K562 (cell line): ENCODE data around the gene COLQ. TPM values are rescaled to one million over a fixed set of nuclear protein-coding genes. Genes with fewer than 3 reads are reported as not detected.

Experiments
- ARID1B ChIP-seq: fragments of 450-650 bp; IDR thresholded peaks from 2 replicates; pipeline ENCODE4 v1.6.1; 2016; ENCODE audit warnings: antibody characterized with exemption, mild to moderate bottlenecking, inconsistent platforms
- CEBPB ChIP-seq: fragments of 450-650 bp; IDR thresholded peaks from 2 replicates; pipeline ENCODE4 v1.6.1; 2016; ENCODE audit warnings: missing genetic modification characterization, missing compliant biosample characterization
- ETS2 ChIP-seq: IDR thresholded peaks from 2 replicates; pipeline ENCODE4 v1.6.1; 2016; ENCODE audit warnings: borderline replicate concordance, missing genetic modification characterization, mild to moderate bottlenecking, moderate library complexity, missing compliant biosample characterization; ENCODE audit not compliant: poor library complexity, severe bottlenecking
- ETV6 ChIP-seq, 3 experiments: fragments of 150-350 bp in 1 of 3; sonication (generic) in 1 of 3; formaldehyde crosslinking in 1 of 3; IDR thresholded peaks; 2 replicates each; pipeline versions ENCODE4 v1.6.1 to v1.8.0; 2014 to 2022; ENCODE audit warnings: borderline replicate concordance in 2 of 3, low read depth in 2 of 3, antibody characterized with exemption in 1 of 3, low read length in 1 of 3, mild to moderate bottlenecking in 1 of 3, missing genetic modification reagents in 1 of 3
- FOXK2 ChIP-seq, 2 experiments: fragments of 450-650 bp; IDR thresholded peaks in 1 of 2; conservative IDR thresholded peaks in 1 of 2; 2 replicates each; pipeline ENCODE4 v1.6.1; 2016; ENCODE audit warnings: low read depth in 2 of 2, mild to moderate bottlenecking in 1 of 2
- GTF3C2 ChIP-seq: IDR thresholded peaks from 3 replicates; pipeline ENCODE4 v1.6.1; 2011; ENCODE audit warnings: borderline replicate concordance, mild to moderate bottlenecking, moderate library complexity; ENCODE audit not compliant: insufficient read length; ENCODE audit errors: extremely low read depth
- HBP1 ChIP-seq: fragments of 450-650 bp; formaldehyde crosslinking; IDR thresholded peaks from 2 replicates; pipeline ENCODE4 v1.4.0; 2022; ENCODE audit warnings: missing genetic modification characterization
- MCM2 ChIP-seq: fragments of 450-650 bp; IDR thresholded peaks from 2 replicates; pipeline ENCODE4 v1.6.1; 2017; ENCODE audit warnings: low read depth, mild to moderate bottlenecking
- RFX1 ChIP-seq: fragments of 450-650 bp; IDR thresholded peaks from 2 replicates; pipeline ENCODE4 v1.6.1; 2016; ENCODE audit warnings: mild to moderate bottlenecking, moderate library complexity
- SMAD1 ChIP-seq: fragments of 150-350 bp; IDR thresholded peaks from 2 replicates; pipeline ENCODE4 v1.6.1; 2014; ENCODE audit warnings: low read length, low read depth; ENCODE audit not compliant: partially characterized antibody
- VEZF1 ChIP-seq: fragments of 200-800 bp; sonication (Bioruptor generic); IDR thresholded peaks from 2 replicates; pipeline ENCODE4 v1.6.1; 2017; ENCODE audit warnings: missing genetic modification characterization, missing compliant biosample characterization
- ZBTB5 ChIP-seq: fragments of 450-650 bp; IDR thresholded peaks from 2 replicates; pipeline ENCODE4 v1.6.1; 2017; ENCODE audit warnings: antibody characterized with exemption
- ZC3H8 ChIP-seq: fragments of 450-650 bp; IDR thresholded peaks from 2 replicates; pipeline ENCODE4 v1.6.1; 2017
- ZNF655 ChIP-seq: fragments of 250-450 bp; sonication (Bioruptor Pico); IDR thresholded peaks from 2 replicates; pipeline ENCODE4 v1.5.0; 2021
- ZNF695 ChIP-seq: fragments of 450-650 bp; formaldehyde crosslinking; IDR thresholded peaks from 2 replicates; pipeline ENCODE4 v1.4.0; 2020; ENCODE audit warnings: mild to moderate bottlenecking, moderate library complexity
- polyA plus RNA-seq, 8 experiments: library from polyadenylated mRNA; depleted of rRNA in 4 of 8; stranded (reverse) in 5 of 8; unstranded in 3 of 8; fragments of >200 nt; fragmentation: Nextera tagmentation in 2 of 8; fragmentation: Illumina TruSeq in 1 of 8; extraction: Ambion mirVana in 2 of 8; extraction: Trizol in 1 of 8; gene quantifications; 2 replicates each; pipeline versions ENCODE4 v1.2.1 to v1.2.3, GENCODE V29; 2011 to 2014; ENCODE audit warnings: inconsistent platforms in 1 of 8, missing spikeins in 1 of 8
- total RNA-seq, 7 experiments: library from RNA; depleted of rRNA in 6 of 7; stranded (reverse); fragments of >200 nt in 6 of 7; fragmentation: Illumina TruSeq in 2 of 7; extraction: Trizol in 2 of 7; gene quantifications; 2 replicates each; pipeline versions ENCODE4 v1.2.1 to v1.2.3, GENCODE V29; 2011 to 2021; ENCODE audit warnings: low replicate concordance in 1 of 7

The COLQ gene
- total and polyA plus RNA-seq, 9 of the 15 experiments (the other 6 are each of a cell fraction or from before 2014, with no cell fraction given), result 0.04 to 0.36 (median 0.27) TPM; not detected in 4

- no peak for TF ChIP-seq ETS2 (tag)
- TF ChIP-seq ZNF655 (CRISPR knock-in tag), result no peak
- TF ChIP-seq GTF3C2, result no peak
- TF ChIP-seq RFX1, result peak; percentile 50; the same call in 1 of the 2 replicates
- TF ChIP-seq ZC3H8, result no peak
- no peak for TF ChIP-seq ZNF695
- TF ChIP-seq ETV6 (IDR thresholded peaks at IDR 0.05; ENCODE audit: borderline replicate concordance in 1 of 2, low read depth in 2 of 2, low read length in 1 of 2), result peak; percentile 90 to 94; a peak in 3 of 4 replicates
- no peak for TF ChIP-seq ETV6 (CRISPR knock-in tag; IDR thresholded peaks at IDR 0.05; ENCODE audit: borderline replicate concordance)
- peak; percentile 47 for TF ChIP-seq VEZF1 (CRISPR knock-in tag)
- no peak for TF ChIP-seq ZBTB5
- TF ChIP-seq MCM2, result no peak
- TF ChIP-seq CEBPB (tag), result no peak
- TF ChIP-seq ARID1B, result no peak
- peak; percentile 19 for TF ChIP-seq SMAD1
- TF ChIP-seq FOXK2 (conservative IDR thresholded peaks at IDR 0.05 in 1 of 2, IDR thresholded peaks at IDR 0.05 in 1 of 2; ENCODE audit: low read depth in 2 of 2), result peak; percentile 23 to 42; a peak in 1 of 4 replicates
- TF ChIP-seq HBP1, result no peak
These were observed 94.2 kb downstream of the COLQ start, which contains the start of the genes EAF1 and METTL6 (continued) for GRCh38 chr3:15427182-15427880.
